HepG2 (cell line): ENCODE measurements around the gene LMF2.

ENCODE experiments used
- JUND ChIP-seq: sonication (generic); formaldehyde crosslinking; IDR thresholded peaks from 2 replicates; pipeline ENCODE4 v1.8.0; 2022; ENCODE audit warnings: mild to moderate bottlenecking, missing genetic modification reagents
- ZNF768 ChIP-seq: sonication (generic); formaldehyde crosslinking; IDR thresholded peaks from 2 replicates; pipeline ENCODE4 v1.4.0; 2020; ENCODE audit warnings: missing genetic modification reagents
- TF ChIP-seq, protein P1 (sequence below): sonication (generic); formaldehyde crosslinking; IDR thresholded peaks from 2 replicates; pipeline ENCODE4 v1.4.0; 2020; ENCODE audit warnings: mild to moderate bottlenecking, missing genetic modification reagents

DNA sequence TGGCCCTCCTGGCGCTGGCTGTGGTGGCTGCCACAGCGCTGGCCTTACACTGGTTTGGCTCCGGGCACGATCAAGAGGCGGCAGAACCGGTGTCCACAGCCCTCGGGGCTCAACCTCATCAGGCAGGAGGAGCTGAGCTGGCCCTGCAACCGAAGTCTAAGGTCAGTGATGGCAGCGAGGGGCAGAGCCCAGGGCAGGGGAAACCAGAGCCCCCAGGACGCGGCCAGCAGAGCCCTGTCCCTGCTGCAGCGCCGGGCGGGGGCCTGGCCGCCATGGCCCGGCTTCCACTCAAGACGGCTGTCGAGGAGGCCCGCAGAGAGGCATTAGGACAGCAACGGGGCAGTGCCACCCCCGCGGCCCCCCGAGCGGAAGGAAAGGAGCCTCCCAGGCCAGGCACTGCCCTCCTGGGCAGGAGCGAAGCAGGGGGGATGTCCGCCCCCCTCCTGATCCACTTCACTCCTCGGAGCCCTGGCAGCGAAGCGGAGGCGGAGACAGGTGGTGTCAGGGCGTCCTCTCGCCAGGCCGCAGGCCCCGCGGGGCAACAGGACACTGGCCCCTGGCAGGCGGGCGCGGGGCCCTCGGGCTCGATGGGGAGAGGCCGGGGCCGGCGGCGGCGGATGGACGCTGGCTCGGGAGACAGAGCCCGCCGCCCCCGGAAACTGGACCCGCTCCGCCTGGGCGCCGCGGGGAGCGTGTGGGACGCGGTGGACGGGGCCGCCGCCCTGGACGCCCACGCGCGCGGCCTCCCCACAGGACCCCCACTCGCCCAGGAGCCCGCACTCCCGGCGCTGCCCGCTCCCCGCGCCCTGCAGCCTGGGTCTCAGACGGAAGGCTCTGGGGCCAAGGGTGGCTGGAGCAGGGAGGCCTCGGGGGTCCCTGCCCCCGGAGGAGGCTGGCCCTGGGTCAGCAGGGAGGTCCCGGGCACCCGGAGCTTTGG is 39.1 kb upstream of the LMF2 start:
- TF ChIP-seq ZNF768 (CRISPR knock-in tag) (no peak), JUND (CRISPR knock-in tag) (no peak)
- TF ChIP-seq, protein P1, sequence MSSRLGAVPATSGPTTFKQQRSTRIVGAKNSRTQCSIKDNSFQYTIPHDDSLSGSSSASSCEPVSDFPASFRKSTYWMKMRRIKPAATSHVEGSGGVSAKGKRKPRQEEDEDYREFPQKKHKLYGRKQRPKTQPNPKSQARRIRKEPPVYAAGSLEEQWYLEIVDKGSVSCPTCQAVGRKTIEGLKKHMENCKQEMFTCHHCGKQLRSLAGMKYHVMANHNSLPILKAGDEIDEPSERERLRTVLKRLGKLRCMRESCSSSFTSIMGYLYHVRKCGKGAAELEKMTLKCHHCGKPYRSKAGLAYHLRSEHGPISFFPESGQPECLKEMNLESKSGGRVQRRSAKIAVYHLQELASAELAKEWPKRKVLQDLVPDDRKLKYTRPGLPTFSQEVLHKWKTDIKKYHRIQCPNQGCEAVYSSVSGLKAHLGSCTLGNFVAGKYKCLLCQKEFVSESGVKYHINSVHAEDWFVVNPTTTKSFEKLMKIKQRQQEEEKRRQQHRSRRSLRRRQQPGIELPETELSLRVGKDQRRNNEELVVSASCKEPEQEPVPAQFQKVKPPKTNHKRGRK (CRISPR knock-in tag), result no peak
